ENCODE measurements around the gene NPR1.
"Not testable (repeated sequence)": the region's sequence is repeated elsewhere in the genome, so short reads cannot be mapped to it uniquely, and the experiment has no call there.

NPR1 gene

GRCh38 chr1:153699768-153700167 is 21.3 kb downstream of the NPR1 start:
- Histone ChIP-seq H3K4me2 (no peak overlapping the region), H3K9ac (no peak overlapping the region), H4K20me1 (no peaks in the 10 kb centered on the region), H3K27me3 (0 out of 22 replicates have a peak, but pooled peaks cover 0 to 5% (median 0%) of the 10 kb centered on the region in 11 experiments), H3K9me3 (replicated peaks in 1 of 11) (no peaks in the 10 kb centered on the region), H3K4me1 (peaks cover 12 to 27% (median 18%) of the 10 kb centered on the region in 10 experiments), H3K4me3 (no peak overlapping the region), H3K27ac (no peak overlapping the region), H3K36me3 (no peaks in the 10 kb centered on the region)
- TF ChIP-seq Cebpa-rat (IDR thresholded peaks at IDR 0.05) = no peak

- Histone ChIP-seq H3K27ac (no peak overlapping the region), H3K36me3 (no peaks in the 10 kb centered on the region), H4K20me1 (no peaks in the 10 kb centered on the region), H3K9ac (no peak overlapping the region), H3K27me3 (no peaks in the 10 kb centered on the region), H3K4me1 (peaks cover 0 to 10% (median 7%) of the 10 kb centered on the region in 10 experiments; a peak in 10 of 20 replicates), H3K4me3 (no peak overlapping the region), H3K9me3 (replicated peaks in 1 of 11) (no peaks in the 10 kb centered on the region), H3K4me2 (no peak overlapping the region)
- no peak for TF ChIP-seq Cebpa-rat (IDR thresholded peaks at IDR 0.05)
These were observed 27.0 kb downstream of the NPR1 start for GRCh38 chr1:153705484-153705883.

GRCh38 chr1:153711026-153711425 is 32.5 kb downstream of the NPR1 start:
- H3K4me1 ChIP-seq = peaks cover 0 to 7% (median 0%) of the 10 kb centered on the region in 10 experiments; a peak in 2 of 20 replicates
- H3K9ac ChIP-seq = no peak overlapping the region
- no peaks in the 10 kb centered on the region for H4K20me1 ChIP-seq
- no peak overlapping the region for H3K4me2 ChIP-seq
- 0 out of 22 replicates have a peak, but pooled peaks cover 0 to 1% (median 0%) of the 10 kb centered on the region in 11 experiments for H3K9me3 ChIP-seq (replicated peaks in 1 of 11)
- no peaks in the 10 kb centered on the region for H3K36me3 ChIP-seq
- TF ChIP-seq Cebpa-rat (IDR thresholded peaks at IDR 0.05) = no peak
- no peaks in the 10 kb centered on the region for H3K27me3 ChIP-seq
- no peak overlapping the region for H3K27ac ChIP-seq
- H3K4me3 ChIP-seq = no peak overlapping the region

- not testable (repeated sequence) for H3K9me3 ChIP-seq (replicated peaks in 1 of 11); H3K27ac ChIP-seq; H3K4me2 ChIP-seq; H3K9ac ChIP-seq; H3K4me3 ChIP-seq; H3K4me1 ChIP-seq; H4K20me1 ChIP-seq; H3K36me3 ChIP-seq; H3K27me3 ChIP-seq
These were observed 37.7 kb downstream of the NPR1 start for GRCh38 chr1:153716211-153716610.

- Histone ChIP-seq H3K9ac (no peak overlapping the region), H3K4me1 (no peaks in the 10 kb centered on the region), H3K9me3 (replicated peaks in 1 of 11) (0 out of 22 replicates have a peak, but pooled peaks cover 0 to 3% (median 0%) of the 10 kb centered on the region in 11 experiments), H3K27me3 (no peaks in the 10 kb centered on the region), H3K4me2 (no peak overlapping the region), H3K27ac (no peak overlapping the region), H3K4me3 (no peak overlapping the region), H4K20me1 (no peaks in the 10 kb centered on the region), H3K36me3 (no peaks in the 10 kb centered on the region)
- no peak for TF ChIP-seq Cebpa-rat (IDR thresholded peaks at IDR 0.05)
These were observed 38.8 kb downstream of the NPR1 start for GRCh38 chr1:153717330-153717729.

GRCh38 chr1:153723687-153724086 is 45.2 kb downstream of the NPR1 start:
- H3K36me3 ChIP-seq = no peaks in the 10 kb centered on the region
- no peak overlapping the region for H3K9ac ChIP-seq
- H3K4me1 ChIP-seq = peaks cover 13 to 24% (median 16%) of the 10 kb centered on the region in 10 experiments
- H3K4me3 ChIP-seq = no peak overlapping the region
- no peak overlapping the region for H3K4me2 ChIP-seq
- no peaks in the 10 kb centered on the region for H4K20me1 ChIP-seq
- no peak for TF ChIP-seq Cebpa-rat (IDR thresholded peaks at IDR 0.05)
- no peaks in the 10 kb centered on the region for H3K9me3 ChIP-seq (replicated peaks in 1 of 11)
- H3K27ac ChIP-seq = no peak overlapping the region
- no peaks in the 10 kb centered on the region for H3K27me3 ChIP-seq

GRCh38 chr1:153724634-153725033 is 46.1 kb downstream of the NPR1 start:
- H3K4me2 ChIP-seq; H3K36me3 ChIP-seq; H3K27me3 ChIP-seq; H3K4me3 ChIP-seq; H3K27ac ChIP-seq; H3K9ac ChIP-seq; H4K20me1 ChIP-seq; H3K9me3 ChIP-seq (replicated peaks in 1 of 11): not testable (repeated sequence)
- peaks cover 22 to 32% (median 25%) of the 10 kb centered on the region in 10 experiments for H3K4me1 ChIP-seq

GRCh38 chr1:153727463-153728304 is 49.2 kb downstream of the NPR1 start, which contains the start of gene INTS3:
Gene INTS3, plus strand, starts transcription at chr1:153728050. Its CDS starts 585 bp downstream, at chr1:153728635.
- no peaks in the 10 kb centered on the region for H3K27me3 ChIP-seq
- H3K36me3 ChIP-seq = peaks cover 0 to 18% (median 8%) of the 10 kb centered on the region in 11 experiments; a peak in 15 of 22 replicates
- no peak for TF ChIP-seq Cebpa-rat (IDR thresholded peaks at IDR 0.05)
- H3K9ac ChIP-seq = peak within 1 kb of the TSS; percentile 97 to 100 (median 97)
- H3K27ac ChIP-seq = peak within 1 kb of the TSS; percentile 95 to 100 (median 99)
- H4K20me1 ChIP-seq = no peaks in the 10 kb centered on the region
- H3K9me3 ChIP-seq (replicated peaks in 1 of 11) = no peaks in the 10 kb centered on the region
- H3K4me3 ChIP-seq = peak within 1 kb of the TSS; percentile 72 to 93 (median 86)
- peak within 1 kb of the TSS; percentile 88 to 100 (median 98) for H3K4me2 ChIP-seq
- peaks cover 39 to 51% (median 42%) of the 10 kb centered on the region in 10 experiments for H3K4me1 ChIP-seq

GRCh38 chr1:153728305-153729066 is 50.0 kb downstream of the NPR1 start:
- Histone ChIP-seq H3K27me3 (no peaks in the 10 kb centered on the region), H4K20me1 (no peaks in the 10 kb centered on the region), H3K4me3 (peak overlapping the region; percentile 72 to 93 (median 86)), H3K9me3 (replicated peaks in 1 of 11) (no peaks in the 10 kb centered on the region), H3K4me2 (peak overlapping the region; percentile 88 to 100 (median 98)), H3K9ac (peak overlapping the region; percentile 97 to 100 (median 97)), H3K36me3 (peaks cover 0 to 26% (median 12%) of the 10 kb centered on the region in 11 experiments; a peak in 16 of 22 replicates), H3K27ac (peak overlapping the region; percentile 95 to 100 (median 99)), H3K4me1 (peaks cover 39 to 53% (median 43%) of the 10 kb centered on the region in 10 experiments)
- no peak for TF ChIP-seq Cebpa-rat (IDR thresholded peaks at IDR 0.05)

All from BLaER1 treated with 17β-estradiol and CSF1 and Interleukin-3, amounts not matched to agents 10 nM and 100 nM (cell line).